IPS-18c (cell line): ENCODE results near the gene AKT1.
"Not testable (repeated sequence)": the region's sequence is repeated elsewhere in the genome, so short reads cannot be mapped to it uniquely, and the experiment has no call there.

ENCODE experiments used
- H3K4me3 ChIP-seq: 2 replicates; pipeline ENCODE4 v1.7.0; 2013; ENCODE audit warnings: low read depth, mild to moderate bottlenecking, low read length, moderate library complexity; ENCODE audit not compliant: insufficient read depth
- H3K9me3 ChIP-seq: one replicate; pipeline ENCODE4 v1.6.1; 2013; ENCODE audit warnings: mild to moderate bottlenecking, low read length, moderate library complexity; ENCODE audit not compliant: control insufficient read depth, insufficient read depth

Gene AKT1

GRCh38 chr14:104752735-104753527 lies 42.6 kb downstream of the AKT1 start, which contains the start of gene SIVA1:
Gene SIVA1, plus strand, starts transcription at chr14:104753147. Its CDS starts 55 bp downstream, at chr14:104753202.
- H3K9me3 ChIP-seq = peaks cover 10% of the 10 kb centered on the region
- peak within 1 kb of the TSS; percentile 100 for H3K4me3 ChIP-seq

- Histone ChIP-seq H3K4me3 (peak overlapping the region; percentile 50), H3K9me3 (peaks cover 10% of the 10 kb centered on the region)
These were observed 43.2 kb downstream of the AKT1 start for GRCh38 chr14:104752423-104752734.

- H3K4me3 ChIP-seq = peak overlapping the region; percentile 50
- H3K9me3 ChIP-seq = peaks cover 10% of the 10 kb centered on the region
These were observed 43.8 kb downstream of the AKT1 start for GRCh38 chr14:104751539-104752422.

DNA sequence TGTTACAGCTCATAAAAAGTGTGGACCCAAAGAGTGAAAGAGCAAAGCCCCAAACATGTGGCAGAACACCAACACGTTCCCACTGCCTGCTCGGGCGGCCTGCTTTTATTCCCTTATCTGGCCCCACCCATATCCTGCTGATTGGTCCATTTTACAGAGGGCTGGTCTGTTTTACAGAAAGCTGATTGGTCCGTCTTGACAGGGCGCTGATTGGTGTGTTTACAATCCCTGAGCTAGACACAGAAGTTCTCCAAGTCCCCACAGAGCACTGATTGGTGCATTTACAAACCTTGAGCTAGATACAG lies 44.8 kb downstream of the AKT1 start:
- not testable (repeated sequence) for H3K4me3 ChIP-seq
- H3K9me3 ChIP-seq = peaks cover 10% of the 10 kb centered on the region

GRCh38 chr14:104750056-104750752 lies 45.3 kb downstream of the AKT1 start:
- no peak overlapping the region; the same call in 1 of the 2 replicates for H3K4me3 ChIP-seq
- H3K9me3 ChIP-seq = peaks cover 10% of the 10 kb centered on the region

- Histone ChIP-seq H3K4me3 (no peak overlapping the region), H3K9me3 (peaks cover 10% of the 10 kb centered on the region)
These were observed 46.4 kb downstream of the AKT1 start for GRCh38 chr14:104749111-104749649.

GRCh38 chr14:104747876-104748275 lies 47.7 kb downstream of the AKT1 start:
- Histone ChIP-seq H3K4me3 (no peak overlapping the region), H3K9me3 (peaks cover 6% of the 10 kb centered on the region)

DNA sequence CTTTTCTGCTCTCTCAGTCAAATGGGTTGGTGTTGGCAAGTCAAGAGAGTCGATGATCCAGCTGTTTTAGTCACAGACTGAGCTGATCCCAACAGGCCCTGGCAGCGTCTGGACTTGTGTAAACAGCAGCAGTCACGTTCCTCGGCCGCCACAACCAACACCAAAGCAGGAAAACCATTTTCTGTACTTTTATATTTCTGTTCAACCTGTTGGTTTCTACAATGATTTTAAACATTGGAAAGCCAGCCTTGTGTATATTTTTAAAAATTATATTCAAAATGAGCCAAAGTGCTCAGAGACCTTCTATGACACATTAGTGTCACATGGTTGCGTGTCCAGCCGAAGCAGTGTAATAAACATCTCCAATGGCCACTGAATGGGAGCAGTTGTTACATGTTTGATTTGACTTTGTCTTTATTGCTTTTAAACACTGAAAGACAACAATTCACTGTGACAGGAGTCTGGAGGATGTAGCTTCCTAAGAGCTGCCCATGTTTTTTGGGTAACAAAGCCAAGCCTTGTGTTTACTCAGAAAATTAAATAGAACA lies 48.5 kb downstream of the AKT1 start:
- H3K4me3 ChIP-seq = no peak overlapping the region

DNA sequence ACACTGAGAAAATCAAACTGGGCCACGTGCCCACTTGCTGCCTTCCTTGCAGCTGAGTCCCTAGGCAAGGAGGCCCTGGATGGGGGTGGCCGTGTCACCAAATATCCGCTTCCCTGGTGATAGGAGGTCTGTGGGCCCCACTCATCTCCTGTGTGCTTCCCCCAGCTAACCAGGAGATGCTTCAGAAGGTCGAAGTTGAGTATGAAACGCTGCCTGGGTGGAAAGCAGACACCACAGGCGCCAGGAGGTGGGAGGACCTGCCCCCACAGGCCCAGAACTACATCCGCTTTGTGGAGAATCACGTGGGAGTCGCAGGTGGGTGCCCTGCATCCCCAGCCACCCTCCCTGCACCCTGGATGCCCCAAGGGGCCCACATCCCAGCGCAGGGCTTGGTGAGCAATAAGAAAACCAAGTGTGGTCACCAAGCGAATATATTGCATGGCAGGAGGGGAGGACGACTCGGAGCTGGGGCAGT lies 49.4 kb downstream of the AKT1 start:
- Histone ChIP-seq H3K4me3 (no peak overlapping the region), H3K9me3 (no peaks in the 10 kb centered on the region)

More for the DNA sequence above, 48.5 kb downstream of the AKT1 start:
- H3K9me3 ChIP-seq = peaks cover 3% of the 10 kb centered on the region

DNA sequence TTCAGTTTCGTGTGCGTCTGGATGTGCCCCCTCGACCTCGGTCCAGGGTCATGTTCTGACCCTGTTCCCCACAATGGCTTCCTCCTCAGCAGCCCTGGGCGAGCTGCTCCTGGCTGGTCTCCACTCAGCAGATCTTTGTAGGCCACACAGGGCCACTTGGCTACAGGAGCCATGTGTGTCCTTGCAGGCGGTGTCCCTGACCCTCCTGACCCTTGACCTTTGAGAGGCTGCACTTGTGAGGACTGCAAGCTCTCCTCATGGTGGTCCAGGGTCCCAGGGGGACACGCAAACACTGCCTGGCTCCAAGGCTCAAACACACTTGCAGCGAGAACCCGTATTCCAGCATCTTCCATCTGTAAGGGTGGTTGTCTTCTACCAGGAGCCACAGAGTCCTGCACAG lies 50.1 kb downstream of the AKT1 start:
- no peak overlapping the region for H3K4me3 ChIP-seq

GRCh38 chr14:104744484-104744883 lies 51.1 kb downstream of the AKT1 start:
- no peaks in the 10 kb centered on the region for H3K9me3 ChIP-seq
- no peak overlapping the region for H3K4me3 ChIP-seq

More for the DNA sequence above, 50.1 kb downstream of the AKT1 start:
- no peaks in the 10 kb centered on the region for H3K9me3 ChIP-seq

- H3K4me3 ChIP-seq = no peak overlapping the region
- H3K9me3 ChIP-seq = no peaks in the 10 kb centered on the region
These were observed 51.8 kb downstream of the AKT1 start for GRCh38 chr14:104743461-104744380.

GRCh38 chr14:104742586-104743455 lies 52.7 kb downstream of the AKT1 start:
- Histone ChIP-seq H3K4me3 (no peak overlapping the region), H3K9me3 (no peaks in the 10 kb centered on the region)

GRCh38 chr14:104741803-104742251 lies 53.7 kb downstream of the AKT1 start:
- H3K4me3 ChIP-seq = no peak overlapping the region
- H3K9me3 ChIP-seq = no peaks in the 10 kb centered on the region

DNA sequence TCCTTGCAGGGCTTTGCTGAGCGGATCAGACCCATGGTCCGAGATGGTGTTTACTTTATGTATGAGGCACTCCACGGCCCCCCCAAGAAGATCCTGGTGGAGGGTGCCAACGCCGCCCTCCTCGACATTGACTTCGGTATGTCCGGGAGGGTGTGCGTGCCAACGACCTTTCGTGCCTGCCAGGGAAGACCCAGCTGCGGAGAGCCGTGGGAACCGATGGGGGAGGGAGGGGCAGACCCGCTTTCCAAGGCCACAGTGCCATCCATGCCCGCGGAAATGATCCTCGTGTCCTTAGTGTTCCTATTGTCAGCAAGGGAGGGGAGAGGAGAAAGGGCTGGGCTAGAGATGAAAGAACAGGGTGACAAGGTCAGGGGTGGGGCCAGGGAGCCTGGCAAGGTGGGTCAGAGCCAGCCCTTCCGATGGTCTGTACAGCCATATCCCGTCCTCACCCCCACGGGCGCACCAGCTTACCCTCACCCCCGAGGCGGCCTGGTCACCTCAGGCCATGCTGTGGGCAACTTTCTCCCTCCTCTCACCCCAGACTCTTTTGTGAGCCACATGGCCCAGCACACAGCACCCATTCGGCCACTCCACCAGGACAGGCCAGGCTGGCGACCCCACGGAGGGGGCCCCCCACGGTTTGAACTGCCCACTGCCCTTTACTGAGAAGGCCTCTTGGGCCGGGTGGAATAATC lies 54.3 kb downstream of the AKT1 start:
- H3K9me3 ChIP-seq = no peaks in the 10 kb centered on the region
- H3K4me3 ChIP-seq = no peak overlapping the region
